GM19467 (cell line): ENCODE data around the gene LY6G5C.

Experiments
- ATAC-seq: cut with Tn5 transposase; IDR thresholded peaks from one replicate; pipeline ENCODE4 v1.9.1; 2021; ENCODE audit warnings: mild to moderate bottlenecking, moderate library complexity; ENCODE audit not compliant: unreplicated experiment

LY6G5C gene, protein sequence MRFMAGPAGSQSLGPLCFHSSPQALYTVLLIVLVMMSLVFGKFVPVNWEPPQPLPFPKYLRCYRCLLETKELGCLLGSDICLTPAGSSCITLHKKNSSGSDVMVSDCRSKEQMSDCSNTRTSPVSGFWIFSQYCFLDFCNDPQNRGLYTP

DNA sequence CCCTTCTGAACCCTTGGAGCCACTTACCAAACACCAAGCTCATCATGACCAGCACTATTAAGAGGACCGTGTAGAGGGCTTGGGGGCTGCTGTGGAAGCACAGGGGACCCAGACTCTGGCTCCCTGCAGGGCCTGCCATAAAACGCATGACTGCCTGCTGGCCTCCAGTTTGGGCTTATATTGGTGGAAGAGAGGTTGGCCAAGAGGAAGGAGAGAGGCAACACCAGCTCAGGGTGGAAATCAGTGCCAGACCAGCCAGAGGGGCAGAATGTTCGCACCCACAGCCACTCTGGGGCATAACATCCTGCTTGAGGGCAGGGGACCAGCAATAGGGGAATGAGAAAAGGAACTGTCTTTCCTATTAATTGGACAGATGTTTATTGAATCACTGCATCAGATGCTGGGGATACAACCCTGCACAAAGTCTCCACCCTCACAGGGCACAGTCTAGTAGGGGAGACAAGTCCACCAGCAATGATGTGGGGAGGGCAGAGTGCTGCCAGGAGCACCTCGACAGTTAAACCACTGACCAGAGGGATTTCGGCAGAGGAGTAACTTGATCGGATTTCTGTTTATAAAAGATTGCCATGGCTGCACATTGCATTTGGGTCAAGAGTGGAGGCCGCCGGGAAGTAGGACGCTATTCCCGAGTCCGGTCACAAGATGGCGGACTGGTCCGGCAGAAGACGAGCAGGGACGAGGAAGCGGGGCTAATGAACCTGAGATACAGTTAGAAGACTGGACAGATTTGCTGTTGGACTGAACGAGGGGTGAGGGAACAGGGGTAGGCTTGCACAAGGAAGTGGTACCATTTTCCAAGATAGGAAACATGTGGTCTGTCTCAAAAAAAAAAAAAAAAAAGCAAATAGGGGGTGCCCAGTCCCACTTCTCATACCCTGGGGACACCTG, at the start of gene LY6G5C:
LY6G5C (minus strand) TSS at position 842 of the 909 bp plus-strand sequence; CDS start at position 148, 694 bp downstream.
- no peak for ATAC-seq

DNA sequence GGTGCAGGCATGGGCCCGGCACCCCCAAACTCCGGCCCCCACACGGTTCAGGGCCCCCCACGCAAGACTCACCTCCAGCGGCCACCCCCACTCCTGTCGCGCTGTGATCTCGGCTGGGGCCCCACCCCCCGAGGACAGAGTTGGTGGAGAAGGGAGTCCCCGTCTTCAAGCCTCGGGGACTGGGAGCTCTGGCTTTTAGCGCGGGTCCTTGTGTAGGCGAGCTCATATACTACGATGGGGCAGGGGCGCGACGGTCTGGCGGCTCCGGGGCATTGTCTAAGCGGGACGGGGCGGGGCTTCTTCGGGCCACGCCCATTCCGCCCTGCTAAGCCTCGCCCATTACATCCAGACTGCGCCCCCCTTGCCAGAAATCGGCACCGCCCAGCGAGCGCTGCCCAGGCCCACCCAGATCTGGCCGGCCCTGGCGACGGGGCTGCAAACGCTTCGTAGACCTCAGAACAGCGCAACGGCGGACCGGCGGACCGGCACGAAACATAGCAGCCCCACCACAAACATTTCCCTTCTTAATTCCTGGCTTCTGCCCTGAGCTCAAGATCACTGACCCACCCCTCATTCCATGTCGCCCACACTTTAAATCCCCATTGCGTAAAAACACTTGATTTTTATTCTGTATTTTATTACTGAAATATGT, 49.2 kb upstream of the LY6G5C start:
- ATAC-seq: no peak

DNA sequence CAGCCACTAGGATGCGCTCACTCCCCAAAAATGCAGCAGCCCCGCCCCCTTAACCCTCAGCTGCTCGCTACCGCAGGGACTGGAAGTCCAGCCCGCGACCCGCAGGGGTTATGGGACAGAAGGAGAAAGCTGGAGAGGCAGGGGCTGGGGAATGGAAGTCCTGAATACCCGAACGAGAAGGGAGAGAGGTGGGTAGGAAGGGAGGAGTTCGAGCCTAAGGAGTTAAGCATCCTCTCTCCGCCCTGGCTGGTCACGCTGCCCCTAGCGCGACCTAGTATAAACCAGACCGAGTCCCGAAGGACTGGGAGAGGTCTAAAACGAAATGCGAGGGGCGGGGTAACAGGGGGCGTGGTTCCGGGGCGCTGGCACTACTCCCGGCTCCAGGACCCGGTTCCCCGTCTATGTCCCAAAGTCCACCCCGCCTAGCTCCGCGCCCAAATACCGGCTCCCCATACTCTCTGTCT, 48.7 kb upstream of the LY6G5C start:
- ATAC-seq: peak; percentile 43

DNA sequence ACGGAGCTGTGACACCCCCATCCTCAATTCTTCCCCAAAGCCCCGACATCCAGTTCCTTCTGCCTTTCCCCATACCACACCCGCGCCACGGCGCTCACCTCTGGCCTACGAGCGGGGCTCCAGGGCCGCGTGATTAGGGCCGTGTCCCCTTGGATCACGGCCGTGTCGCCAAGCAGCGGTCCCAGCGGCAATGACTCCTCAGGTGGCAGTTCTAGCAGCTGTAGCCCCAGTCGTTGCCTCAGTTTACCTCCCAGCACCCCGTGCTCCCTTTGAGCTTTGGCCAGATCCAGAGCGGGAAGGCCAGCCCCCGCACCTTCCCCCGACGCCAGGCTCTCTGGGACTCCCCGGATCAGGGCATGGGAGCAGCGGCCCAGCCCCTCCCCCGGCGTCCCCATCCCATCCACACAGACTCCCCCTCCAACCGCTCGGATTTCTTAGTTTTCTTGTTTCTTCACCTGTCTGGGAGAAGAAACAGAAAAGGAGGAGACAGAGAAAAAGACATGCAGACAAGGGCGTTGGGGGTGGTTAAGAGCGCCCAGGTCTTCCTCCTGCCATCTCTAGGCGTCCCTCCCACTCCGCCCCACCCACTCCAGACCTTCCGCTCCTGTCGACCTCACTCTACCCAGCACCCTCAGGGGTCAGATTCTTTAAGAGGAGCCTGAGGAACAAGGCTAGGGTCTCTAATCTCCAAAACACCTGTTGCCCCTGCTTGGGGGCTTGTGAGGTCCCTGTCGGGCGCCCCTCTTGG, 48.1 kb upstream of the LY6G5C start, which contains the start of gene DDAH2:
DDAH2 (minus strand) TSS at position 533 of the 748 bp plus-strand sequence; CDS start at position 395, 138 bp downstream.
- ATAC-seq: no peak

DNA sequence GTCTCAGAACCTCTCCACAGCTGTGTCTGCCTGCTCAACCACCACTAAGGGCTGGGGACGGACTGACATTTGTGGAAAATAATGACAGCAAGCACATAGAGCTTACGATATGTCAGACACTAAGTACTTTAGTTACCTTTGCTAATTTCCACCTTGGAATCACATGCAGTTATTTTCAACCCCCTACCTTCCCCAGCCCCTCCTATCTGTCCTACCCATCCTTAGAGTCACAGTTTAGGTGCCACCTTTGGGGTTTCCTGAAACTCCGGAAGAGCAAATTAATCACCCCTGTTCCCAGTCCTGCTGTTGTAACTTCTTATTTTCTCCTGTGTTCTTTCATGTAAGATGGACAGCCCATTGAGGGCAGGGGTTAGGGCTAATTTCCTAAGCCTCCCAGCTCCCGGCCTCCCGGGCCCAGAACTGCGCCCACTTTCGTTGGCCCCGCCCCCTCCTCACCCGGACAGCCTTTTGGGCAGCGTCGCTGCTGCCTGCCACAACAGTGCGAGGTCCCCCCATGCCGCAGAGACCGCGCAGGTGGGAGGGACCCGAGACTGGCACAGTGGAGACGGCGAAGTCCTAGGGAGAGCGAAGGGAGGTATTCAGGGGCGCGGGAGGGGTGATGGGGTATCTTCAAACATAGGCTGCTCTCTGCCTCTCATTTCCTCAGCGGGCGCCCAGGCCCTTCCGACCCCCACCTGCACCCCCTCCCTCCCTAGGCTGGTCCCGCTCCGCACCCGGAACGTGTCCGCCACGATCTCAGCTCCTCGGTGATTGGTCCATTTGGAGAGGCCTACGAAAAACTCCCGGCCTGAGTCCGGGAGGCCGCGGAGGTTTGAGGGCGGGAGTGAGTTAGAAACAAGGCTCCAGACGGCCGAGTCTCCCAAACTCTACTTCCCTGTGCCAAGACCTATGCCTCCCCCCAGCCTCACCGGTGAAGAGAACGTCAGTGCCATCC, 47.1 kb upstream of the LY6G5C start:
- ATAC-seq: no peak

DNA sequence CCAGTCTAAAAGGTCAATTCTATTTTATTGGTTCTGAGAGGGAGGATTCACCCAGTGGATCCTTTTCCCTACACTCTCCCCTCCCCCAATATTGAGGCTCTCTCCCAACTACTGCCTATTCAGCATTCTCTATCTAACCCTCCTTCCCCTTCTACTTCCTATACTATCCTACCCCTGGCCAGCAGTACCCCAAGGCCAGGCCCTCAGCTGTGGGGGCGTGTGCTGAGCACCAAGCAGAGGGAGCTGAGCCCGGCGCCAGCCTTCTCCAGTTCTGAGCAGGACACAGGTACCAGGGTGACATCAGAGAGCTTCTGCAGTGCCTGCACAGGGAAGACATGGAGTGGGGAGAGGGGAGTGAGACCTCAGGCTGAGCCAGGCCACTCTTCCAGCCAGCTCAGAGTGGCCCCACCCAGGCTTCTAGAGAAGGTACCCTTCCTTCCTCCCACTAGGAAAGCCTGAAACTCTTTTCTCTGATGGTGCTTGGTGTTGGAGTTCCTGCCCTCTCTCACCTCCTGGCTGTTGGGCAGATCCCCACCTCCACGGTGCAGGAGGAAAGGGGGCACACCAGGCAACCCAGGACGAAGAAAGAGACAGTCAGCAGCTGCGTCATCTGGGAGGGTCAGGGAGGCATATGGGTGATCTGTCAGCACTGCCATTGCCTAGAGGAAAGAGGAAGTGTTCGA, 46.3 kb upstream of the LY6G5C start:
- peak; percentile 44 for ATAC-seq

DNA sequence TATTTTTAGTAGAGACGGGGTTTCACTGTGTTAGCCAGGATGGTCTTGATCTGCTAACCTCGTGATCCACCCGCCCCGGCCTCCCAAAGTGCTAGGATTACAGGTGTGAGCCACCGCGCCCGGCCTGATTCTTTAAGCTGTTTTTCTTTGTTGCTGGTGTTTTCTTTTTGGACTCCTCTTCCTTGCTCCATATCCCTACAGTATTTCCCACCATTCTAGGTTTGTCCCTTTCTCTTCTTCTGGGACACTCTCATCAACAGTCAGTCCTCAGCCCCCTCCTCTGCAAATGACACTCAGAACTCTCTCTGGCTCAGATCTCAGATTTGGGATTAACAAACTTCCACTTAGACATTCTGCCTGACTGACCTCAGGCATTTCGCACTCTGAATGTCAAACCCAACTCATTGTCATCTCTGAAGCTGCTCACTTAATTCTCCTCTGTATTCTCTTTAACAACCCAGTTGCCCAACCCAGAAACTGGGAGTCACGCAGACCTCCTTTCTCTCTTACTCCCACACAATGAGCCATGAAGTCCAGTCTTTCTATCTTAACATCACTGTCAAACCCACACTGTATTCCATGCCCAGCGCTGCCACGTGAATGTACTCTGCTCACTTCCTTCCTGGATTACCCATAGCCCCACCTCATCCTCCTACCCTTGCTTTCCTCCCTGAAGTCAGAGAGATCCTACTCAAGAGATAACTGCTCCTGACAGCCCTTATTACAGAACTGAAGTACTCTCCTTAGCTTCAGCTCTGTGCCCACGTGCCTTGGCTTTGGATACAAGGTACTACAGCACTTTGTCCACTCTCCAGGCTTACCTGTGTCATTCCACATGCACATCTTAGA, 44.9 kb upstream of the LY6G5C start:
- ATAC-seq: no peak

DNA sequence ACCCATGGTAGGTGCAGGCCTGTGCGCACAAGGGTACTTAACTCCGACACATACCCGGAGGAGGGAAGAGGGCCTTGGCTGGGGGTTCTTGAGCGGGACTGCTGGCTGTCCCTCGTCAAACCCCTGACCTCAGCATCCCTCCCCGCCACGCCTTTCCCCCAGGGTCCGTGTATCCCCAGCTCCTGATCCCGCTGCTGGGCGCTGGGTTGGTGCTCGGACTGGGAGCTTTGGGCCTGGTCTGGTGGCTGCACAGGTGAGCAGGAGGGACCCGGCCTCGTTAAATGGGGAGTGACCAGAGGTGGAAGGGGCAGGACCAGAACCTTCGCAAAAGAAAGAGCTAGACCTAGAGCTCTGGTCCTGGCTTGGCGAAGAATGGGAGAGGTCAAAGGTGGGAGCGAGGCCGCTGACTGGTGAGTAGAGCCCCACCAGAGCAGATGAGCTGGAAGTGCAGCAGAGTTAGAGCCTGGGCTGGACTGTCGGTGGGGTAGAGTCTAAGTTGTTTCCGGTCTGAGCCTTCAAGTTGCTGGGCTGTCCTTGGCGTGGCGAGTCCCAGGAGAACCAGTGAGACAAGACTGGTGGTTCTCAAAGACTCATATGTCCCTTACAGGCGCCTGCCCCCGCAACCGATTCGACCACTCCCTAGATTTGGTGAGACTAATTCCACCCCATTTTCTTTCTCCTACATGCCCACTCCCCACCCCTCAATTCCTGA, 43.3 kb upstream of the LY6G5C start:
- ATAC-seq: no peak

DNA sequence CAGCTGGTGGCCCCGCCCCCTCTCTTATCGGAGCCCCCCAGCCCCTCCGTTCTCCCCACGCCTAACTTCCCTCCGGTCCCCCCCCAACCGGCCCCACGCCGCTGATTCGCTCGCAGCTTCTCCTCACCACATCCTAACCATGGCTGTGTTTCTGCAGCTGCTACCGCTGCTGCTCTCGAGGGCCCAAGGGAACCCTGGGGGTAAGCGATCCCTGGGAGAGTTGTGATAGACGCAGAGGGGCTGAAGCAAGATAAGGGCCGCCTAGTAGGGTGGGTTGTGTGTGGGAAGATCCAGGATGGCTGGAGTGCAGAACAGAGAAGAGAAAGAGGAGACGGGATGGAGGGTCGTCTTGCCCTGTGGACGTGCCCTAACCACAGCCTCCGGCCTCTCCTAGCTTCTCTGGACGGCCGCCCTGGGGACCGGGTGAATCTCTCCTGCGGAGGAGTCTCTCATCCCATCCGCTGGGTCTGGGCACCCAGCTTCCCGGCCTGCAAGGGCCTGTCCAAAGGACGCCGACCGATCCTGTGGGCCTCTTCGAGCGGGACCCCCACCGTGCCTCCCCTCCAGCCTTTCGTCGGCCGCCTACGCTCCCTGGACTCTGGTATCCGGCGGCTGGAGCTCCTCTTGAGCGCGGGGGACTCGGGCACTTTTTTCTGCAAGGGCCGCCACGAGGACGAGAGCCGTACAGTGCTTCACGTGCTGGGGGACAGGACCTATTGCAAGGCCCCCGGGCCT, 42.5 kb upstream of the LY6G5C start, which contains the start of gene MPIG6B:
MPIG6B (plus strand) TSS at position 129 of the 735 bp plus-strand sequence; CDS start at position 140, 11 bp downstream.
- no peak for ATAC-seq

DNA sequence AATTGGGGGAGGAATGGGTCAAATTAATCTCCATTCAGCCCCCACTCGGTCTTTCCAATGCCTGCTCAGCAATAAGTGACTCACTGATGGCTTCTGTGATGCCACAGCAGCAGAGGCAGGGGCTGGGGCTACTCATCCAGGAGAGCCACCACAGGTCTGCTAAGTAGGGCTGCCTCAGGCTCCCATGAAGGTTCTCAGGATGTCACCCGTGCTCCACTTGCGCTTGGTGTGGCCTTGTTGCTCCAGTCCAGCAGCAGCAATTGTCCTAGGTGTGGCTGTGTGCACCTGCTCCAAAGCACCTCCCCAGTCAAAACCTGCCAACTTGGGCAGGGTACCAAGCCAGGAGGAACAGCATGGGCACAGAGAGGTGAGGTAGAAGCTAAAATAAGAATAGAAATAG, 41.3 kb upstream of the LY6G5C start:
- no peak for ATAC-seq

DNA sequence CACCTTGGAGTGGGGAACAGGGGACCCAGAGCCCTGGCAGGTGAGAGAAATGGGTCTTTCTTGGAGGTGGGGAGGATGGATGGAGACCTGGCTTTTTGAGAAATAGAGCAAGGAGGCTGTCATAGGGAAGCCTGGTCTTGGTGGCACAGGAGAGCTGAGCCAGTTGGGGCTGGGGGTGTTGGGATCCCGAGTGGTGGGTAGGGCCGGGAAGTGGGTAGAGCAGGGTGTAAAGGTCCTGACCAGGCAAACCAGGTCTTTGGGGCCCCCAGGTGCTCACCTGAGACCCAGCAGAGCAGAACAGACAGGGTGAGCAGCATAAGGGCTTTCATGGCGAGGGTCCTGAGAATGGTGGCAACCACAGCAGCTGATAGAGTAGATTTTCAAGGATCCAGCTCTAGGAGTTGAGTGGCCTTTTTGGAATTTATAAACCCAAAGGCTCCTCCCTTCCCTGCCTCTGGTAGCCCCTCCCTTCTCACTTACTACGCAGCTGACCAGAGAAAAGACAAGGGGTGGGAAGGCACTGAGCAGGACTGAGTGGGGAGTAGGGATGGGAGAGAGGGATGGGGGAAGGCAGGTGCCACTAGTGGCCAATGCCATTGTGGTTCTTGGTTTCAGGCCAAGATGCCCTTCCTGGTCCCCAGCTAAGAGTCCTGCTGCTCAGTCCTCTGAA, 40.6 kb upstream of the LY6G5C start, which contains the start of gene LY6G6C:
LY6G6C (minus strand) TSS at position 396 of the 670 bp plus-strand sequence; CDS start at position 329, 67 bp downstream.
- no peak for ATAC-seq

DNA sequence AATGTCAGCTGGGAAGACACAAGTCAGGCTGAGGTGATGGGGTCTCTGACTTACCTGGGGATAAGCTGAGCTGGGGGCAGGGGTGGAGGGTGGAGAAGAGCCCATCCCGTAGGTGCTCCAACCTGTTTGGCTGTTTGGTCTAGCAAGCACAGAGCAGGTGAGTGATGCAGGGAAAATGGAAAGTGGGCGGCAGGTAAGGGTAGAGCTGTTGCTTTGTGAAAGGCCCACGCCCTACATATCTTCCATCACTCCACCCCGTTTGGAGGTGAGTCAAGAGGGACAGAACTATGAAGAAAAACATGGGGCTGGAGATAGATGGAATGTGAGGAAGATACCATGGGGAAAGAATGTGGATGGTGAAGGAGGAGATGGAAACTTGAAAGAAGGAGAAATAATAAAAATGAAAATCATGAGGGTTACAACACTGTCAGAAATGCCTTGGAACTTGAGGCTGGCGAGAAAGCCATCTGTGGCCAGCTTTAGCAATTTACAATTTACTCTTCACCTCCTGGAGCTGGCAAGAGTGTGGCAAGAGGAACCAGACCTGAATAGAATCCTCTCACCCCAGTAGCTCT, 39.4 kb upstream of the LY6G5C start:
- ATAC-seq: no peak

DNA sequence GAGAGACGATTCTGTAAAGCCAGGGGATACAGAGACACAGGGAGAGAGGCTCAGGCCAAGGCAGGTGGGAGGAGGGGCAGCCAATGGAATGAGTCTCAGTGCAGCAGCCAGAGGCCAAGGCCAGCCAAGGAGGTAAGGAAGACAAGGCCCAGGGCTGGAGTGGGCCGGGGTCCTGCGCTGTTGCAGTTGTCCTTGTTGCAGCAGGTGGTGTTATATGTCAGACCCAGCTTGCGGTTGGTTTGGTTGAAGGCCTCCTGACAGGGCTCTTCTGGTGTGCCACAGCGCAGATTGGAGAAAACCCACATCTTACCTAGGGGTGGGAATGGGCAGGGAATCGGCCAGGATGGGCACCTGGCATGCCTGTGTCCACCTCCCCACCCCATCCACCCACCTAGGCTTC, 38.1 kb upstream of the LY6G5C start:
- no peak for ATAC-seq

DNA sequence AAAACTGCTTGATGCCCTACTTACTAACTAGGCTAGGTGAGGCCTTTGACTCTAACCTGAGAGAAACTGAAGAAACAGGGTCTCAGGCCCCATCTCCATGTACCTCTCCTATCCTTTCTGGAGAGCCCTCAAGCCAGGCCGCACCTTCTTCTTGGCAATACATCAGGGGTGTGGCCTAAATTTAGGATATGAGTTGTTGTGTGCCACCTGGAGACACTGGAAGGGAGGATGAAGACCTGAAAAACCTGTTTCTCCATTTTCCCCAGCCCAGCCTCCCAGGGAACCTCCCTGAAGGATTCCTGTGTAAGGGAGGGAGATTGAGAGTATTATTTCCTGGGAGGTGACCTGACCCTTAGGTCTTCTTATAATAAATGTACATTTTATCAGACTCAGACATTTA, 37.4 kb upstream of the LY6G5C start:
- no peak for ATAC-seq

DNA sequence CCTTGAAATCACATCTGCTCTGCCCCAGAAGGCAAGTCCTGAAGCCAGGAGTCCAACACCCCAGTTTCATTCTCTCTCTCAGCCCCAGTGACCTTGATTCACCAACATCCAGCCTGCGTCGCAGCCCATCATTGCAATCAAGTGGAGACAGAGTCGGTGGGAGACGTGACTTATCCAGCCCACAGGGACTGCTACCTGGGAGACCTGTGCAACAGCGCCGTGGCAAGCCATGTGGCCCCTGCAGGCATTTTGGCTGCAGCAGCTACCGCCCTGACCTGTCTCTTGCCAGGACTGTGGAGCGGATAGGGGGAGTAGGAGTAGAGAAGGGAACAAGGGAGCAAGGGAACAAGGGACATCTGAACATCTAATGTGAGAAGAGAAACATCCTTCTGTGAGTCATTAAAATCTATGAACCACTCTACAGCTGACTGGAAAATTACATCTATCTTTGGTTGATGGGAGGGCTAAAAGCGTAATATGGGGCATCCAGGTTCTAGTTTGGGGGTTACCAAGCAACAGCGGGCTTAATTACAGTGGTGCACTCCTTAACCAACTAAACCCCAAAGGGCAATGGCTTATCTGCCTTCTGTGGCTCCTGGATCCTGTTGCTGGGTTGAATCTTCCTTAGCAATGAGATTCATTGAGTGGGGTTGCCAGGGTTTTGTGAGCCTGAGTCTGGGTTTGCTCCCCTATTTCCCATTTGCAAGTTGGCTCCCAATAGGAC, 36.8 kb upstream of the LY6G5C start:
- no peak for ATAC-seq
